Natural killer cell (primary cell): ENCODE results near the gene ZNF76. TPM values are rescaled to one million over a fixed set of nuclear protein-coding genes. Genes with fewer than 3 reads are reported as not detected.

Experiments used
- ATAC-seq, 3 donors: fragments of 150-1000 bp in 2 of 3; fragments of 200-7000 bp in 1 of 3; cut with Tn5 transposase; 1 replicate in 1 of 3; 2 replicates in 2 of 3; pipeline ENCODE4 v1.10.0; 2021; ENCODE audit warnings: mild to moderate bottlenecking in 2 of 3, moderate library complexity in 2 of 3
- DNase-seq, 2 donors: peaks; one replicate each; pipeline versions ENCODE4 v3.0.0 to v3.0.0-alpha.2; 2013 to 2021; ENCODE audit warnings: mixed read lengths in 1 of 2
- H3K27ac ChIP-seq: one replicate; pipeline ENCODE4 v1.5.1; 2013; ENCODE audit warnings: mild to moderate bottlenecking, low read length
- H3K27me3 ChIP-seq: one replicate; pipeline ENCODE4 v1.6.1; 2013; ENCODE audit warnings: low read length; ENCODE audit not compliant: control insufficient read depth, insufficient read depth
- H3K36me3 ChIP-seq: one replicate; pipeline ENCODE4 v1.6.1; 2013; ENCODE audit warnings: low read length; ENCODE audit not compliant: control insufficient read depth, insufficient read depth
- H3K4me1 ChIP-seq: one replicate; pipeline ENCODE4 v1.6.1; 2013; ENCODE audit warnings: low read length; ENCODE audit not compliant: control insufficient read depth, insufficient read depth
- H3K4me3 ChIP-seq: one replicate; pipeline ENCODE4 v1.5.1; 2013; ENCODE audit warnings: low read length
- H3K9me3 ChIP-seq: one replicate; pipeline ENCODE4 v1.6.1; 2013; ENCODE audit warnings: low read length; ENCODE audit not compliant: control insufficient read depth, insufficient read depth
- H3K27ac Mint-ChIP-seq, 2 donors: one replicate each; pipeline ENCODE4 v1.8.0; 2022; ENCODE audit warnings: mild to moderate bottlenecking in 2 of 2, mixed read lengths in 2 of 2, moderate library complexity in 1 of 2
- H3K27me3 Mint-ChIP-seq, 2 donors: one replicate each; pipeline ENCODE4 v1.8.0; 2022; ENCODE audit warnings: low read depth in 2 of 2, mixed read lengths in 2 of 2
- H3K36me3 Mint-ChIP-seq: one replicate; pipeline ENCODE4 v1.8.0; 2022; ENCODE audit warnings: mixed read lengths
- H3K4me1 Mint-ChIP-seq, 2 donors: one replicate each; pipeline ENCODE4 v1.8.0; 2022; ENCODE audit warnings: mixed read lengths in 2 of 2
- H3K4me3 Mint-ChIP-seq: one replicate; pipeline ENCODE4 v1.8.0; 2022; ENCODE audit warnings: mild to moderate bottlenecking, moderate library complexity, mixed read lengths
- H3K9me3 Mint-ChIP-seq, 2 donors: one replicate each; pipeline ENCODE4 v1.8.0; 2022; ENCODE audit warnings: mixed read lengths in 2 of 2
- CTCF ChIP-seq: fragments of 200-600 bp; IDR thresholded peaks from one replicate; pipeline ENCODE4 v1.8.0; 2022; ENCODE audit warnings: antibody characterized with exemption
- WGBS: methylation state at CpG from one replicate; pipeline ENCODE4 v1.1.7; 2013; ENCODE audit warnings: missing lambda C conversion rate; ENCODE audit not compliant: insufficient coverage; 5-methylcytosine and 5-hydroxymethylcytosine counted together
- intact Hi-C: fragments of 100-400 bp; cut with micrococcal nuclease; formaldehyde crosslinking; loops from one replicate; pipeline ENCODE4 v1.14.2; 2022
- total RNA-seq, 4 donors: library from RNA; stranded (reverse); fragments of 120-200 nt in 1 of 4; gene quantifications; one replicate each; pipeline versions ENCODE4 v1.2.3 to v1.2.4, GENCODE V29; 2013 to 2022

The ZNF76 gene
- total RNA-seq, 3 donors from 2014 or later (not counting 1 experiment from before 2014, with no cell fraction given) = 62.7 to 81.6 (median 64.6) TPM

GRCh38 chr6:35258336-35258735 lies 1.2 kb upstream of the ZNF76 start:
- no peaks in the 10 kb centered on the region for H3K36me3 ChIP-seq
- H3K4me1 ChIP-seq = peaks cover 19% of the 10 kb centered on the region
- 48% methylated on average over 2 of the region's 7 CpGs for WGBS
- peak overlapping the region; percentile 80 for H3K4me3 ChIP-seq
- H3K27me3 ChIP-seq = no peaks in the 10 kb centered on the region
- ATAC-seq = no peak
- peak overlapping the region; percentile 94 for H3K27ac ChIP-seq
- intact Hi-C loops = no loop called here
- peaks cover 37 to 54% of the 10 kb centered on the region in 2 donors for H3K4me1 Mint-ChIP-seq
- no peak for TF ChIP-seq CTCF
- peak overlapping the region; percentile 94 for H3K4me3 Mint-ChIP-seq
- no peaks in the 10 kb centered on the region for H3K9me3 ChIP-seq
- no peaks in the 10 kb centered on the region for H3K9me3 Mint-ChIP-seq
- H3K27ac Mint-ChIP-seq = peak overlapping the region; percentile 92 to 97
- no peaks in the 10 kb centered on the region for H3K36me3 Mint-ChIP-seq
- H3K27me3 Mint-ChIP-seq = no peaks in the 10 kb centered on the region
- peak in 1 of 2 donors; percentile 19 for DNase-seq

- intact Hi-C loops = no loop called here
- ATAC-seq = peak; percentile 0 to 6 (median 1)
Observed at GRCh38 chr6:35258858-35259193, 709 bp upstream of the ZNF76 start.

GRCh38 chr6:35259948-35260590 lies 534 bp downstream of the ZNF76 start:
- H3K4me3 Mint-ChIP-seq = peak overlapping the region; percentile 86
- Histone ChIP-seq H3K36me3 (no peaks in the 10 kb centered on the region), H3K27ac (peak overlapping the region; percentile 94), H3K9me3 (no peaks in the 10 kb centered on the region), H3K27me3 (no peaks in the 10 kb centered on the region), H3K4me1 (peaks cover 19% of the 10 kb centered on the region), H3K4me3 (peak overlapping the region; percentile 80)
- H3K9me3 Mint-ChIP-seq = no peaks in the 10 kb centered on the region
- 14% methylated on average over 22 of the region's 23 CpGs for WGBS
- no peak for TF ChIP-seq CTCF
- H3K27ac Mint-ChIP-seq = peak overlapping the region; percentile 92 to 97
- intact Hi-C loops = loop anchor here (2.0 kb wide), 1 partner anchor 43 kb away; no protein-coding TSS in a partner anchor
- peak; percentile 79 to 90 for DNase-seq
- peak; percentile 62 to 69 (median 67) for ATAC-seq
- no peaks in the 10 kb centered on the region for H3K36me3 Mint-ChIP-seq
- H3K4me1 Mint-ChIP-seq = peaks cover 52 to 64% of the 10 kb centered on the region in 2 donors
- no peaks in the 10 kb centered on the region for H3K27me3 Mint-ChIP-seq

More at GRCh38 chr6:35258858-35259193, 709 bp upstream of the ZNF76 start:
- no peak for DNase-seq
- no peaks in the 10 kb centered on the region for H3K27me3 ChIP-seq
- H3K4me3 ChIP-seq = peak overlapping the region; percentile 80
- peak overlapping the region; percentile 94 for H3K27ac ChIP-seq
- H3K36me3 Mint-ChIP-seq = no peaks in the 10 kb centered on the region
- no peaks in the 10 kb centered on the region for H3K9me3 Mint-ChIP-seq
- TF ChIP-seq CTCF = no peak
- H3K4me3 Mint-ChIP-seq = peak overlapping the region; percentile 94
- no peaks in the 10 kb centered on the region for H3K9me3 ChIP-seq
- H3K36me3 ChIP-seq = no peaks in the 10 kb centered on the region
- WGBS = under 1% methylated on average over 20 of the region's 20 CpGs
- peaks cover 19% of the 10 kb centered on the region for H3K4me1 ChIP-seq
- peak overlapping the region; percentile 92 to 97 for H3K27ac Mint-ChIP-seq
- H3K4me1 Mint-ChIP-seq = peaks cover 41 to 57% of the 10 kb centered on the region in 2 donors
- no peaks in the 10 kb centered on the region for H3K27me3 Mint-ChIP-seq
